ENCODE data around the gene ERBB4.

The ERBB4 gene

GRCh38 chr2:211730215-211730614 is 808.4 kb downstream of the ERBB4 start:
- Histone ChIP-seq H3K4me2 (ENCODE audit: low read depth, low read length, poor library complexity, severe bottlenecking) (no peak overlapping the region), H3K4me1 (ENCODE audit: insufficient read depth, low read length, poor library complexity, severe bottlenecking) (no peaks in the 10 kb centered on the region), H3K27me3 (ENCODE audit: insufficient read depth, low read length, poor library complexity, severe bottlenecking) (no peaks in the 10 kb centered on the region), H3K9me2 (replicated peaks; ENCODE audit: low read depth, low read length) (no peaks in the 10 kb centered on the region), H3K79me2 (ENCODE audit: insufficient read depth, low read length) (no peaks in the 10 kb centered on the region), H3K36me3 (ENCODE audit: insufficient read depth, low read length) (no peaks in the 10 kb centered on the region), H3F3A (ENCODE audit: low read depth) (no peaks in the 10 kb centered on the region), H2AFZ (ENCODE audit: low read length) (peak overlapping the region; percentile 5; the same call in 1 of the 2 replicates), H3K9ac (ENCODE audit: low read depth, low read length, poor library complexity, severe bottlenecking) (no peak overlapping the region), H3K4me3 (ENCODE audit: low read length, poor library complexity, severe bottlenecking) (no peak overlapping the region), H3K9me3 (ENCODE audit: insufficient read depth, low read depth, low read length) (no peaks in the 10 kb centered on the region), H4K20me1 (ENCODE audit: insufficient read depth, low read length, poor library complexity, severe bottlenecking) (no peaks in the 10 kb centered on the region)
- TF ChIP-seq CTCF (conservative IDR thresholded peaks at IDR 0.05; ENCODE audit: low read length) (no peak), EZH2phosphoT487 (IDR thresholded peaks at IDR 0.05; ENCODE audit: borderline replicate concordance) (no peak)

- H3K9me2 ChIP-seq (replicated peaks; ENCODE audit: low read depth, low read length) = no peaks in the 10 kb centered on the region
- H3K9me3 ChIP-seq (ENCODE audit: insufficient read depth, low read depth, low read length) = no peaks in the 10 kb centered on the region
- H3K4me1 ChIP-seq (ENCODE audit: insufficient read depth, low read length, poor library complexity, severe bottlenecking) = no peaks in the 10 kb centered on the region
- H4K20me1 ChIP-seq (ENCODE audit: insufficient read depth, low read length, poor library complexity, severe bottlenecking) = no peaks in the 10 kb centered on the region
- H3K4me3 ChIP-seq (ENCODE audit: low read length, poor library complexity, severe bottlenecking) = no peak overlapping the region
- H3K9ac ChIP-seq (ENCODE audit: low read depth, low read length, poor library complexity, severe bottlenecking) = no peak overlapping the region
- TF ChIP-seq CTCF (conservative IDR thresholded peaks at IDR 0.05; ENCODE audit: low read length) (no peak), EZH2phosphoT487 (IDR thresholded peaks at IDR 0.05; ENCODE audit: borderline replicate concordance) (no peak)
- no peak overlapping the region for H2AFZ ChIP-seq (ENCODE audit: low read length)
- H3K36me3 ChIP-seq (ENCODE audit: insufficient read depth, low read length) = no peaks in the 10 kb centered on the region
- H3F3A ChIP-seq (ENCODE audit: low read depth) = no peaks in the 10 kb centered on the region
- no peaks in the 10 kb centered on the region for H3K79me2 ChIP-seq (ENCODE audit: insufficient read depth, low read length)
- H3K27me3 ChIP-seq (ENCODE audit: insufficient read depth, low read length, poor library complexity, severe bottlenecking) = no peaks in the 10 kb centered on the region
- H3K4me2 ChIP-seq (ENCODE audit: low read depth, low read length, poor library complexity, severe bottlenecking) = no peak overlapping the region
These were observed 809.2 kb downstream of the ERBB4 start for GRCh38 chr2:211729433-211729832.

GRCh38 chr2:211724933-211725332 is 813.7 kb downstream of the ERBB4 start:
- H3K4me1 ChIP-seq (ENCODE audit: insufficient read depth, low read length, poor library complexity, severe bottlenecking) = no peaks in the 10 kb centered on the region
- H3K4me3 ChIP-seq (ENCODE audit: low read length, poor library complexity, severe bottlenecking) = no peak overlapping the region
- no peak overlapping the region for H3K9ac ChIP-seq (ENCODE audit: low read depth, low read length, poor library complexity, severe bottlenecking)
- H3K9me2 ChIP-seq (replicated peaks; ENCODE audit: low read depth, low read length) = no peaks in the 10 kb centered on the region
- H4K20me1 ChIP-seq (ENCODE audit: insufficient read depth, low read length, poor library complexity, severe bottlenecking) = no peaks in the 10 kb centered on the region
- H3K79me2 ChIP-seq (ENCODE audit: insufficient read depth, low read length) = no peaks in the 10 kb centered on the region
- no peaks in the 10 kb centered on the region for H3K36me3 ChIP-seq (ENCODE audit: insufficient read depth, low read length)
- H3K9me3 ChIP-seq (ENCODE audit: insufficient read depth, low read depth, low read length) = no peaks in the 10 kb centered on the region
- no peak overlapping the region for H2AFZ ChIP-seq (ENCODE audit: low read length)
- no peaks in the 10 kb centered on the region for H3F3A ChIP-seq (ENCODE audit: low read depth)
- H3K4me2 ChIP-seq (ENCODE audit: low read depth, low read length, poor library complexity, severe bottlenecking) = no peak overlapping the region
- no peaks in the 10 kb centered on the region for H3K27me3 ChIP-seq (ENCODE audit: insufficient read depth, low read length, poor library complexity, severe bottlenecking)
- TF ChIP-seq EZH2phosphoT487 (IDR thresholded peaks at IDR 0.05; ENCODE audit: borderline replicate concordance) = no peak
- TF ChIP-seq CTCF (conservative IDR thresholded peaks at IDR 0.05; ENCODE audit: low read length) = no peak
